Effector CD4-positive, alpha-beta T cell (primary cell): Measurements from ENCODE around the gene PLXND1.

Experiments used
- DNase-seq: peaks from one replicate; pipeline ENCODE4 v3.0.0-alpha.2; 2020

PLXND1 gene

GRCh38 chr3:129543999-129544398 lies 62.5 kb downstream of the PLXND1 start:
- no peak for DNase-seq

DNA sequence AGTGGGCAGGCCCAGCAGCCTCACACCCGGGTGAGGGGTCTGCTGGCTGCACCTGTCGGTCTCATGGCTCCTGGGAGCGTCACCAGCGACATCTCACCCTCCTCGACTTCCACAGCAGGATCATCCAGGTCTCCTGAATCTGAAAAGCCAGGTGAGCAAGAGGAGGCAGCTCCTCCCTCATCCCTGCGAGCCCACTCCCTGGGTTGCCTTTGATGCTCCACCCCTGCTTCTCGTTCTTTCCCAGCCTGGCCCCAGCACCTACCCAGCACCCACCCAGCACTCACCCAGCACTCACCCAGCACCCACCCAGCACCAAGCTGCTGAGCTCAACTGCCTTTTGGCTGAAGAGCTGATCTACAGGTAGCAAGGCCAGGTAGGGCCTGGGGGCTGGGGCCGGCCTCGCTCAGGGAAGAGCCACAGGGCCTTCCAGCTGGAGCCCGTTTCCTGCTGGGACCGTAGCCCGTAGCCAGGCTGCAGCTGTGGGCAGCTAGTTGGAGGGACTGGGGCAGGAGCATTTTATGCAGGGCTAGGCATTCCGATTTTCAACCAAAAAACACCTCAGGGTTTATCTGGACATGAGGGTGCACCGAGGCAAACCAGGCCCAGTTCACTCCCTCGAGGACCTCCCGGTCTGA lies 63.2 kb downstream of the PLXND1 start, which contains the start of gene H1-8:
Gene H1-8 (plus strand): TSS at position 20 of the 635 bp plus-strand sequence. CDS start 44 bp downstream, at position 64.
- DNase-seq: no peak

GRCh38 chr3:129542747-129543146 lies 63.7 kb downstream of the PLXND1 start:
- DNase-seq: no peak

GRCh38 chr3:129540776-129541516 lies 65.5 kb downstream of the PLXND1 start:
- no peak for DNase-seq

DNA sequence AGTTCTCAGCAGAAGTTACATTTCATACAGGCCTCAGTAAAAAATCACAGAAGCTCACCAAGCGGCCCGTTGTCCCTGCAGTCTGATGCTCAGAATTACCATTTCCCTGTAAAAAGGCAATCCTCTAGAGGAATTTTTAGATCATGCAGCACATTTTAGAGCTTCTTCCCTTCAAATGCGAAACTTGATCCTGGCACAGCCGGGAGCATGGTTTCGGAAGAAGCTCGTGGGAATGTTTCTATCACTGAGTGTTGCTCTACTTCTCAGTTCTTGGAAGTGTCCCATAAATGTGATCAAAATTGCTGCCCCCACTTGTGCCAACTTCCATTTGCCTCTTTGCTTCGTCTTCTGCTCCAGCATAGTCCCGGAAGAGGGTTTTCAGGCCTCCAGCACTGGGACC lies 67.3 kb downstream of the PLXND1 start:
- DNase-seq: no peak

- DNase-seq: no peak
These were observed 69.7 kb downstream of the PLXND1 start for GRCh38 chr3:129536804-129537203.

DNA sequence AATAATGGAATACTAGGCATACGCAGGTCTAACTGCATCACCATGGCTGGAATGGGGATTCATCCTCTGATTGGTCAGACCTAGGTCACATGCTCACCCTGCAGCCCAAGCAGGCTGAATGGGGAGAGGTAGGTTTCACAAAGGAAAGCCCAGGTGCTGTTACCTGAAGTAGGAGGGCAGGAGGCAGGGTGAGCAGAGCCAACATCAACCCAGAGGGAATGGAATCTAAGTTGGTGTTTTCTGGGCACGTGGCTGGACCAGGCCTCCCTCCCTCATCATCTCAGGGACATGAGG lies 70.2 kb downstream of the PLXND1 start:
- no peak for DNase-seq

GRCh38 chr3:129535075-129535474 lies 71.4 kb downstream of the PLXND1 start:
- no peak for DNase-seq

DNA sequence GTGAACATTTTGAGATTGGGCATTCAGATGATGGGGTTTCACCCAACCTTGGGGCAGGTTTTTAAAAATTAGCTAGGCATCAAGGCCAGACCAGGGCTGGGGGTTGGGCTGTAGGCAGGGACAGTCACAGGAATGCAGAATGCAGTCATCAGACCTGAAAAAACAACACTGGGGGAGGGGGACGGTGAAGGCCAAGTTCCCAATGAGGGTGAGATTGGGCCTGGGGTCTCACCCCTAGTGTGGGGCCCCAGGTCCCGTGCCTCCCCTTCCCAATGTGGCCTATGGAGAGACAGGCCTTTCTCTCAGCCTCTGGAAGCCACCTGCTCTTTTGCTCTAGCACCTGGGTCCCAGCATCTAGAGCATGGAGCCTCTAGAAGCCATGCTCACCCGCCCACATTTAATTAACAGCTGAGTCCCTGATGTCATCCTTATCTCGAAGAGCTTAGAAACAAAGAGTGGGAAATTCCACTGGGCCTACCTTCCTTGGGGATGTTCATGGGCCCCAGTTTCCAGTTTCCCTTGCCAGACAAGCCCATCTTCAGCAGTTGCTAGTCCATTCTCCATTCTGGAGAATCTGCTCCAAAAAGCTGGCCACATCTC lies 71.9 kb downstream of the PLXND1 start:
- no peak for DNase-seq

GRCh38 chr3:129533406-129533805 lies 73.1 kb downstream of the PLXND1 start:
- DNase-seq: no peak

GRCh38 chr3:129532261-129532660 lies 74.2 kb downstream of the PLXND1 start:
- DNase-seq: no peak

GRCh38 chr3:129531699-129532098 lies 74.8 kb downstream of the PLXND1 start:
- no peak for DNase-seq

DNA sequence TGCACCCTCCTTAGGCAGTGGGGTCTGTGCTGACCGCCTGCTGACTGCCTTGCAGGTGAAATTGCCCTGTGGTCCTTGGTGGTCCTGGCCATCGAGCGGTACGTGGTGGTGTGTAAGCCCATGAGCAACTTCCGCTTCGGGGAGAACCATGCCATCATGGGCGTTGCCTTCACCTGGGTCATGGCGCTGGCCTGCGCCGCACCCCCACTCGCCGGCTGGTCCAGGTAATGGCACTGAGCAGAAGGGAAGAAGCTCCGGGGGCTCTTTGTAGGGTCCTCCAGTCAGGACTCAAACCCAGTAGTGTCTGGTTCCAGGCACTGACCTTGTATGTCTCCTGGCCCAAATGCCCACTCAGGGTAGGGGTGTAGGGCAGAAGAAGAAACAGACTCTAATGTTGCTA lies 75.7 kb downstream of the PLXND1 start:
- no peak for DNase-seq

DNA sequence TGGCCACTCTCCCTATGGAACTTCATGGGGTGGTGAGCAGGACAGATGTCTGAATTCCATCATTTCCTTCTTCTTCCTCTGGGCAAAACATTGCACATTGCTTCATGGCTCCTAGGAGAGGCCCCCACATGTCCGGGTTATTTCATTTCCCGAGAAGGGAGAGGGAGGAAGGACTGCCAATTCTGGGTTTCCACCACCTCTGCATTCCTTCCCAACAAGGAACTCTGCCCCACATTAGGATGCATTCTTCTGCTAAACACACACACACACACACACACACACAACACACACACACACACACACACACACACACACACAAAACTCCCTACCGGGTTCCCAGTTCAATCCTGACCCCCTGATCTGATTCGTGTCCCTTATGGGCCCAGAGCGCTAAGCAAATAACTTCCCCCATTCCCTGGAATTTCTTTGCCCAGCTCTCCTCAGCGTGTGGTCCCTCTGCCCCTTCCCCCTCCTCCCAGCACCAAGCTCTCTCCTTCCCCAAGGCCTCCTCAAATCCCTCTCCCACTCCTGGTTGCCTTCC lies 76.2 kb downstream of the PLXND1 start:
- DNase-seq: no peak

DNA sequence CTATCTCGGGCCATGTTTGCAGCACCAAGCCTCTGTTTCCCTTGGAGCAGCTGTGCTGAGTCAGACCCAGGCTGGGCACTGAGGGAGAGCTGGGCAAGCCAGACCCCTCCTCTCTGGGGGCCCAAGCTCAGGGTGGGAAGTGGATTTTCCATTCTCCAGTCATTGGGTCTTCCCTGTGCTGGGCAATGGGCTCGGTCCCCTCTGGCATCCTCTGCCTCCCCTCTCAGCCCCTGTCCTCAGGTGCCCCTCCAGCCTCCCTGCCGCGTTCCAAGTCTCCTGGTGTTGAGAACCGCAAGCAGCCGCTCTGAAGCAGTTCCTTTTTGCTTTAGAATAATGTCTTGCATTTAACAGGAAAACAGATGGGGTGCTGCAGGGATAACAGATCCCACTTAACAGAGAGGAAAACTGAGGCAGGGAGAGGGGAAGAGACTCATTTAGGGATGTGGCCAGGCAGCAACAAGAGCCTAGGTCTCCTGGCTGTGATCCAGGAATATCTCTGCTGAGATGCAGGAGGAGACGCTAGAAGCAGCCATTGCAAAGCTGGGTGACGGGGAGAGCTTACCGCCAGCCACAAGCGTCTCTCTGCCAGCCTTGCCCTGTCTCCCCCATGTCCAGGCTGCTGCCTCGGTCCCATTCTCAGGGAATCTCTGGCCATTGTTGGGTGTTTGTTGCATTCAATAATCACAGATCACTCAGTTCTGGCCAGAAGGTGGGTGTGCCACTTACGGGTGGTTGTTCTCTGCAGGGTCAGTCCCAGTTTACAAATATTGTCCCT lies 76.9 kb downstream of the PLXND1 start:
- no peak for DNase-seq

DNA sequence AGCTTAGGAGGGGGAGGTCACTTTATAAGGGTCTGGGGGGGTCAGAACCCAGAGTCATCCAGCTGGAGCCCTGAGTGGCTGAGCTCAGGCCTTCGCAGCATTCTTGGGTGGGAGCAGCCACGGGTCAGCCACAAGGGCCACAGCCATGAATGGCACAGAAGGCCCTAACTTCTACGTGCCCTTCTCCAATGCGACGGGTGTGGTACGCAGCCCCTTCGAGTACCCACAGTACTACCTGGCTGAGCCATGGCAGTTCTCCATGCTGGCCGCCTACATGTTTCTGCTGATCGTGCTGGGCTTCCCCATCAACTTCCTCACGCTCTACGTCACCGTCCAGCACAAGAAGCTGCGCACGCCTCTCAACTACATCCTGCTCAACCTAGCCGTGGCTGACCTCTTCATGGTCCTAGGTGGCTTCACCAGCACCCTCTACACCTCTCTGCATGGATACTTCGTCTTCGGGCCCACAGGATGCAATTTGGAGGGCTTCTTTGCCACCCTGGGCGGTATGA lies 77.8 kb downstream of the PLXND1 start, which contains the start of gene RHO:
Gene RHO (plus strand): TSS at position 51 of the 512 bp plus-strand sequence. CDS start 95 bp downstream, at position 146.
- no peak for DNase-seq

DNA sequence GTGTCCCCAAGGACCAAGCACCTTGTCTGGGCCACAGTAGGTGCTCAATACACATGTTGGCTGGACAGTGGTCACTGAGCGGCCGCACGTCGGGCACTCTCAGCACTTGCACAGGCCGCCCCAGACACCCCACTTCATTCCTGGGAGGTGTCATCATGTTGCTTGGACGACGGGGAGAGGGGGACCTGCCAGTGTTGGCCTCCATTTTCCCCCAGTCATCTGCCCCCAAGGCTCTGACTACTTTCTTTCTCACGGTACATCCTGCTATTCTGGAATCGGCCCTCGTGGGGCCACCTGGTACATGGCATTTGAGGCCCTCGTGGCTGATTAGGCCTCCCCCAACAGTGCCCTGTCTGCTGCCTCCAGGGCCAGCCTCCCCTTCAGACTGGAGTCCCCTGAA lies 79.2 kb downstream of the PLXND1 start:
- DNase-seq: no peak

GRCh38 chr3:129526121-129526900 lies 80.2 kb downstream of the PLXND1 start:
- DNase-seq: no peak

- no peak for DNase-seq
These were observed 81.0 kb downstream of the PLXND1 start for GRCh38 chr3:129525341-129525968.

DNA sequence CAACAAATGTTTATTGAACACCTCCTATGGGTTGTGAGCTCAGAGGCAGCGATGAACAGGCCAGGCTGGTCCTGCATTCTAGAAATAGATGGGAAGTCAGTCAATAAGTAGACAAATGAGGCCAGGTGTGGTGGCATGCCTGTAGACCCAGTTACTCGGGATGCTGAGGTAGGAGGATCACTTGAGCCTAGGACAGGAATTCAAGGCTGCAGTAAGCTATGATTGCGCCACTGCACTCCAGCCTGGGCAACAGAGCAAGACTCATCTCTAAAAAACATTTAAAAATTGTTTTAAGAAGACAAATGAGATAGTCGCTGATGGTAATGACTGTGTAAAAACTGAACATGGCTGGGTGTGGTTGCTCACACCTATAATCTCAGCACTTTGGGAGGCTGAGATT lies 82.4 kb downstream of the PLXND1 start:
- DNase-seq: no peak

DNA sequence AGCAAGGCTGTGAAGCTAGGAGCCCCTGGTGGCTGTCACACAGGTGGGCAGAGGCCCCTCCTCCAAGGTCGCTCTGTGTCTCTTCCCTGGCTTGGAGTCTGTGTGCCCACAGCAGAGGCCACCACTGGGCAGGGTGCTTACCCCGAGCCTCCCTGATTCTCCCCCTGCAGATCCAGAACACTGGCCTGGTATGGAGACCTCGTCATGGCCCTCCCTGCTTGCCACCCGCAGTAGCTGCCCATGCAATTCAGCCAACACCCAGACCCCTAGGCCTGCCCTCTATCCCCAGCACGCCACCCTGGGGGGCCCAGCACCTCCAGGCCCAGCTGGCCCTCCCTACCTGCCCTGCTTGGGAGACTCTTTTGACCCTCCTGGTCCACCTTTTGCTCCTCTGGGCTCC lies 83.5 kb downstream of the PLXND1 start:
- no peak for DNase-seq

DNA sequence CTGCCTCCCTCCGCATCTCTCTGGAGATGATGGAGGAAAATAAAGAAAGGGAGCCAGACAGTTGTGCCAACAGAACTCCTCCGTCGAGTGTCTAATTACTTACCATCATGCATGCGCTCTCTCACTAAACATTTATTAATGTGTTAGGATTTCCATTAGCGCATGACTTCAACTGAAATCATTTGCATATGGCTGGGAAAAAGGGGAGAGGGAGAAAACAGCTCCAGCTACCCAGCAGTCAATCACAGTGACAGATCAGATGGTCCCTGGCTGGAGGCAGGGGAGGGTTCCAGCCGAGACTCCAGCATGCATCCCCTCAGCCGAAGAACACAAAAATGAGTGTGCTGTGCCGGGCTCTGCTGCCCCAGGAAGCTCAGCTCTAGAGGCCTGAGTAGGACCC lies 84.9 kb downstream of the PLXND1 start:
- no peak for DNase-seq
